A673 (cell line): ENCODE results near the gene C17orf100.
"Not testable (repeated sequence)": the region's sequence is repeated elsewhere in the genome, so short reads cannot be mapped to it uniquely, and the experiment has no call there.

ENCODE experiments used
- EZH2 ChIP-seq: fragments of 200-600 bp; sonication (generic); IDR thresholded peaks from 2 replicates; pipeline ENCODE4 v1.6.1; 2017; ENCODE audit warnings: borderline replicate concordance, low read depth, mild to moderate bottlenecking, mixed read lengths, antibody characterized with exemption, low read length; ENCODE audit not compliant: poor library complexity, severe bottlenecking
- TF ChIP-seq, protein P1 (sequence below): fragments of 300-800, 200-600 bp; sonication (generic); conservative IDR thresholded peaks from 2 replicates; pipeline ENCODE4 v1.5.1; 2017; ENCODE audit warnings: low read depth, mild to moderate bottlenecking, antibody characterized with exemption, low read length, moderate library complexity, mixed read lengths

- TF ChIP-seq, protein P1, sequence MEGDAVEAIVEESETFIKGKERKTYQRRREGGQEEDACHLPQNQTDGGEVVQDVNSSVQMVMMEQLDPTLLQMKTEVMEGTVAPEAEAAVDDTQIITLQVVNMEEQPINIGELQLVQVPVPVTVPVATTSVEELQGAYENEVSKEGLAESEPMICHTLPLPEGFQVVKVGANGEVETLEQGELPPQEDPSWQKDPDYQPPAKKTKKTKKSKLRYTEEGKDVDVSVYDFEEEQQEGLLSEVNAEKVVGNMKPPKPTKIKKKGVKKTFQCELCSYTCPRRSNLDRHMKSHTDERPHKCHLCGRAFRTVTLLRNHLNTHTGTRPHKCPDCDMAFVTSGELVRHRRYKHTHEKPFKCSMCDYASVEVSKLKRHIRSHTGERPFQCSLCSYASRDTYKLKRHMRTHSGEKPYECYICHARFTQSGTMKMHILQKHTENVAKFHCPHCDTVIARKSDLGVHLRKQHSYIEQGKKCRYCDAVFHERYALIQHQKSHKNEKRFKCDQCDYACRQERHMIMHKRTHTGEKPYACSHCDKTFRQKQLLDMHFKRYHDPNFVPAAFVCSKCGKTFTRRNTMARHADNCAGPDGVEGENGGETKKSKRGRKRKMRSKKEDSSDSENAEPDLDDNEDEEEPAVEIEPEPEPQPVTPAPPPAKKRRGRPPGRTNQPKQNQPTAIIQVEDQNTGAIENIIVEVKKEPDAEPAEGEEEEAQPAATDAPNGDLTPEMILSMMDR, result not testable (repeated sequence)
- TF ChIP-seq EZH2, result not testable (repeated sequence)
Measured at GRCh38 chr17:6658411-6658810, 6.8 kb downstream of the C17orf100 start.
